Activated CD8-positive, alpha-beta memory T cell treated with anti-CD3 and anti-CD28 coated beads, Interleukin-2, amount 50 U/mL, for 4 hours (primary cell): ENCODE measurements around the gene MICALL2.
A peak's percentile ranks its signal among the peaks of the same experiment; 100 is the strongest.

Experiments used
- DNase-seq: peaks from one replicate; pipeline ENCODE4 v3.0.0-alpha.2; 2020

The MICALL2 gene

DNA sequence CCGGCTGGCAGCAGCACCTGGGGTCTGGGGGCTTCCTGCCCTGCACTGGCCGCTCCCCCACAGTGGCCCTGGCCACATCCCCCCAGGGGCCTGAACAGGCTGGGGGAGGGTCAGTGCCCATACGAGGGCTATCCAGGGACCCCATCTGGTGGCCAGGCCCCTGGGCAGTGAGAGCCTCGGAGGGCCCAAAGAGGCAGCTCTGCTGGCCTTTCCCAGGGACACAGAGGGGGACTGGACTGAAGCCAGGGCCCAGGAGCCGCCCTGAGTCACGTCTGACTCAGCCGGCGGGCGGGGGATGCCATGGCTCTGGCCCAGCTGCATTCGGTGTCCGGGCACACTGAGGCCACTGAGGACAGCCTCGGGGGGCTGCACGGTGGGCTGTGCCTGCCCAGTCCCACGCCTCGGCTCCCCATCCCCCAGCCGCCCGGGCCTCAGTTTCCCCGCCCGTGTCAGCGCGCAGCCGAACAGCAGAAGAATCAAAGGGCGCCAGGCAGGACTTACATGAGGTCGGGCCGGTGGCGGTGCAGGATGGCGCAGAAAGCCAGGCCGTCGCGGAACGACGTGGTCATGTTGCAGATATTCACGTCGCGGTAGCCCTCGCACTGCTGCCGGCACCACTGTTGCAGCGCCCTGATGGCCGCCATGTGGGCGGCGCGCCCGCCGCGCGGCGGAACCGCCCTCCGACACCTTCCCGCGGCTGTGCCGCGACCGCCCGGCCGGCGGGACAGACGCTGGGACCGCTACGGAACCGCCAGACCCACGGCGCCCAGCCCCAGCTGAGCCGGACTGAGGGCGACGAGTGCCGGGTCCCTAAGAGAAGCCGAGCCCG is at the start of gene MICALL2:
Gene MICALL2 (minus strand): TSS at position 788 of the 829 bp plus-strand sequence. CDS start 144 bp downstream, at position 644.
- peak; percentile 41 for DNase-seq

- DNase-seq = no peak
Observed at GRCh38 chr7:1508277-1508758, 49.0 kb upstream of the MICALL2 start.

GRCh38 chr7:1505731-1506550 is 46.7 kb upstream of the MICALL2 start:
- no peak for DNase-seq

DNA sequence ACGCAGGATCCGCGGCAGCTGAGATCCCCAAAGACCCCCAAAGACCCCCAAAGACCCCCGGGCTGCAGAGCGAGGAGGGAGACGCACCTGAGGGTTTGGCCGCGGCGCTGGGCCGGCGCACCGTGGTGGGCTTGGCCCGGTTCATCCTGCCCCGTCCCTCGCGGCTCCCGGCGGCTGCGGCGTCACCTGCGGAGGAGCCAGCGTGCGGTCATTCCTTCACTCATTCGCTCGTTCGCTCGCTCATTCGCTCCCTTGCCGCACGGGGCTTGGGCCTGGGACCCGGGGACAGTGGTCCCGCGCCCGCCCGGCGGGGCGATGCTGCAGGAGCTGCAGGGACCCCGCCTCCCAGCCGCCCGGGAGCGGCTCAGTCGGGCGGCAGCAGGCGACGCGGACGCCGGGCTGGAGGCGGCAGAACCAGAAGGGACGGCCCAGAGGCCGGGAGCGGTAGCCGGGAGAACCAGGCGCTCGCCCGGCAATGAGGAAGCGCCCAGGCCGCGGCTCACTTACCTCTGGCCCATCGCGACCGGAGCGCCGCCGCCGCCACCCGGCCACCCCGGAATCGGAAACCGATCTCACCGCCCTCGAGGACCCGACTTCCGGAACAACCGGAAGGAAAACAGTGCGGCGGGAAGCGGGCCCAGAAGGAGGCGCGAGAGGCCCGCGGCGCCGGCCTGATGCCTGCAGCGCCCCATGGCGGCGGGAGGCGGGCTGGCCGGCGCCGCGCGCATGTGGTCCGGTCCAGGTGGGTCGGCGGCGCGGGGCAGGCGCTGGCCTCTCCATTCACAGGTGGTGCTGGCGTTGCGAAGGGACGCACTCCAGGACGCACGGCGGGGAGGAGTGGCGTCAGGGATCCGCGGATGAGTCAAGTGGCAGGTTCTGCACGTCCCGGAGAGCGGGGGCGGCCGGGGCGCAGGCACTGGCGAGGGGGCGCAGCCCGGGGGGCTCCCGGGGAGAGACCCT is 44.8 kb upstream of the MICALL2 start, which contains the start of gene INTS1:
Gene INTS1 (minus strand): TSS at position 574 of the 960 bp plus-strand sequence. CDS start 429 bp downstream, at position 145.
- DNase-seq = peak; percentile 86

- no peak for DNase-seq
Observed at GRCh38 chr7:1503390-1503789, 44.1 kb upstream of the MICALL2 start.

- no peak for DNase-seq
Observed at GRCh38 chr7:1502845-1503244, 43.6 kb upstream of the MICALL2 start.

GRCh38 chr7:1501487-1502270 is 42.4 kb upstream of the MICALL2 start:
- no peak for DNase-seq

- DNase-seq = no peak
Observed at GRCh38 chr7:1500064-1500807, 41.0 kb upstream of the MICALL2 start.

GRCh38 chr7:1499367-1500029 is 40.2 kb upstream of the MICALL2 start:
- DNase-seq = no peak

- DNase-seq = no peak
Observed at GRCh38 chr7:1498370-1499305, 39.4 kb upstream of the MICALL2 start.

DNA sequence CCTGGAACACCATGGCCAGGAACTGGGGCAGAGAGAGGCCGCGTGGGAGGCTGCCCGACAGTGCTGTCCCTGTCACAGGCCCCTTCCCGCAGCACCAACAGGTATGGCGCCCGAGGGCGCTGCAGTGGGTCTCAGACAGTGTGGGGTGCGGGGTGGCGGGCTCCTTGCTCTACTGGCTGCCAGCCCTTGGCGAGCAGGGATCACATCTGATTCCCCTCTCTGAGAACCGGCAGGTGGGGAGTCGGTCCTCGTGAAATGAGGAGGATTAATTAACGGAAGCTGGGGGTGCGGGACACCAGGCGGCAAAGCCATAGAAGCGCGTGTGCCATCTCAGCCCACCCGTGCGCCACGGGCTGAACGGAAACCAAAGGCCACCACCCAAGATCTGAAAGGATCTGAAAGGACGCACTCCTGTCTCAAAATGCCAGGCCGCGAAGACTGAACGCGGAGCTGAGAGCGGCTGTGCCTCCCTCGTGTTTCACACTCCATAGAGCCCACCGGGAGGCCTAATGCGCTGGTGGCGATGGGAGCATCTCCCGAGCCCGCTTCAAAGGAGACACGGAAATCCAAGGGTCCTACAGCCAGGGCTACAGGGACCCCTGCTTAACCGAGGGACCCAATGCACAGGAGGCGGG is 38.1 kb upstream of the MICALL2 start:
- DNase-seq = no peak

- DNase-seq = no peak
Observed at GRCh38 chr7:1496531-1497292, 37.4 kb upstream of the MICALL2 start.

DNA sequence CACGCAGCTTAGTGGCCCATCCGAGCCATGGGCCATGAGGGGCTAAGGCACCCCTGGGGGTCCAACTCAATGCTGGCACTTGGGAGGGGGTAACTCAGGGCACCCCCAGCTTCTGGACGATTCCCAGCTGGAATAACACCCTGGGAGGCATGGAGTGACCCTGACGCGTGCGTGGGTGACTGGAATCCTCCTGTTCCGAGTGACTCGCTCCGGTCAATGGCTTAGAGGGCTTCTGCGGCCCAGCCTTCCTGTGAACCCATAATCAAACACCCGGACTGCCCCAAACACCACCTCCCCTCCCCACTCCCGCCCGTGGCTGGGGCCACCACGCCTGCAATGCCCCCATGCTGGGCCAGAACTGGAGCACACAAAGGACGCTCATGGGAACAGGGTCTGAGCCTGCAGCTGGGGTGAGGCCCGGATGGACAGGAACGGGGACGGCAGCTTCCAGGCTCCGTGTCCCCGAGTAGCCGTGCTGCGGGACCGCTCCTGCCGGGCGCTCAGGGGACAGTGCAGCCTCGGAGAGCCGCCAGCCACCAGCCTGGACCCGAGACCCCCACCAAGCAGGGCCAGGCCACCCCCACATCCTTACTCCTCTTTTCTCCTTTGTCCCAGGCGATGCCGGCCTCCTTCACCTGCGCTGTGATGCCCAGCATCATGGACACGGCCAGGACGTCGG is 36.4 kb upstream of the MICALL2 start:
- no peak for DNase-seq

- DNase-seq = no peak
Observed at GRCh38 chr7:1494866-1495563, 35.7 kb upstream of the MICALL2 start.

DNA sequence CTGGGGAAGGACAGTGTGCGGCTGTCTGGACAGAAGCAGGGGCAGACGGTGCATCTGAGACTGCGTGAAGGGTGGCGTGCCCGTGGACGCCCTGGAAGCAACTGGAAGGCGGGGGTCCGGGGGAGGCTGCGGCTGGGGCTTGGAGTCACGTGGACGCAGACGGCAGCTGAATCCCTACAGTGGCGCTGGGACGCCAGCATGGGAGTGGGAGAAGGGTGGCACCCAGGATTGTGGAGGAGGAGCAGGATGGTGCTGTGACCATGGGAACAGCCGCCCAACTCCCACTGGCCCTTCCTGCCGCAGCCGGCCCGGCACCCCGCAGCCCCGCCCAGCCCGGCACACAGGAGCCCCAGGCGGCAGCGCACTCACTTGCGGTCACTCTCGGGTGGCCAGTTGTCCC is 35.2 kb upstream of the MICALL2 start:
- no peak for DNase-seq

DNA sequence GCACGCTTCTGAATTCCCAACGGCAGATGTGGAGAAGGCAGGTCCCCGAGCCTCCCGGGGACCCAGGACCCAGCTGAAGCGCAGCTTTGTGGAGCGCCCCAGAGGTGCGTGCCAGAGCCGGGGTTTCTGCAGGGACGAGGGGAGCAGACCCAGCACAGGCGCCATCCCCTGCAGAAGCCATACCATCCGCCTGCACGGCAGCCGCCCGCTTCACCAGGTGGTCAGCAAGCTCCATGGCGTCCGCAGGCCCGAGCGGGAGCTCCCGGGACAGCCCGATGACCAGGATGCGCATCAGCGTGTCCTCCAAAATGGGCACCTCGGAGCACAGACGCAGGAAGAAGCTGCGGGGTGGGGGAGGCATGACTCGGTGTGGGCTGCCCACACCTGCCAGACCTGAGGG is 34.3 kb upstream of the MICALL2 start:
- no peak for DNase-seq

DNA sequence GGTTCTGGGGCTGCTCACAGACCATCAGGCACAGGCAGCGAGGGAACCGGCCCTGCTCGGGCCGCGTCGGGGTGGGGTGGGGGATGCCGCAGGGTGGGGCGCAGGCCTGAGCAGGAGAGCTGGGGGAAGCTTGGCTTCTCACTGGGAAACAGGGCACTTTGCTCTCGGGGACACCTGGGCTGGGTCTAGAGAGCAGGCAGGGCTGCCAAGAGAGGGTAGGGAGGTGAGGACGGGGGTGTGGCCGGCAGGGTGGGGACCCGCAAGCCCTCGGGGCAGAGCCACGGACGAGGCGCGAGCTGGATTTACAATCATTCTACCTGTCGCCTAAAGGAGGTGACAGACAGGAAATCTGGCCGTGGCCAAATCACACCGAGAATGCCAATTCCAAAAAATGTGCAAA is 33.9 kb upstream of the MICALL2 start:
- DNase-seq = no peak
